Hematopoietic multipotent progenitor cell treated with erythropoietin and hydrocortisone succinate and interleukin-3 and kit ligand, for 17 days (in vitro differentiated cells): ENCODE measurements around the gene FBXO44.

ENCODE experiments used
- DNase-seq: peaks from one replicate; pipeline ENCODE4 v3.0.0-alpha.2; 2015; ENCODE audit warnings: low spot score

FBXO44 gene

DNA sequence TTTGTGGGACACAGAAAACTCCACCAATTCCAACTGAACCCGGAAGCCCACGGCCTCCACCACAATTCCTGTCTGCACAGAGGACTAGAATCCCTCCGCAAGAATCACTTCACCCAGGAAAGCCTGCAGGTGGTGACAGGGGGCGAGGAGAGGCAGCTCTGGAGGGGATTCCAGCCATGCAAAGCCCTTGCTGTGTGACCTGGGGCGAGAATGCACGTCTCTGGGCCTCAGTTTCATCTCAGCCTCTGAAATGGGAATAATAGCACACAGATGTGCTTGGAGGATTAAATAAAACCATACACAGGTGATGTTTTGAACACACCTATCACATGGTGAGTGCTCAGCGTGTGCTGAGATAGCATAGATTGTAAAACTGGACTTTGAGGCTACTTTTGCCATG is 14.6 kb upstream of the FBXO44 start:
- DNase-seq = no peak

DNA sequence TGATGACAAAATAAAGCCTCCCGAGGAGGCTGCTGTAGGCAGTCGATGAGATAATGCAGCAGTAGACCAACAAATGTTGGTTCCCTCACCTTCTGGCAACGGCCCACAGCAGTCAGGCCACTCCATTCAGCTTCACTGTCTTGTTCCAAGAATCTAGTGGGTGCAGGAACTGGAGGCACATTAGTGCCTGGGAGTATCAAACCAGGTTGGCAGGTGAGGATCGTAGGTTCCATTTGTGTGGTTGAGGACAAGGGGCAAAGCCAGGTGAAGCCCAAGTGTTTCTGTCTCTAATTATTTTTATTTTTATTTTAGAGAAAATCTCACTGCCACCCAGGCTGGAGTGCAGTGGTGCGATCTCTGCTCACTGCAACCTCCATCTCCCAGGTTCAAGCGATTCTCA is 13.7 kb upstream of the FBXO44 start:
- DNase-seq = no peak

DNA sequence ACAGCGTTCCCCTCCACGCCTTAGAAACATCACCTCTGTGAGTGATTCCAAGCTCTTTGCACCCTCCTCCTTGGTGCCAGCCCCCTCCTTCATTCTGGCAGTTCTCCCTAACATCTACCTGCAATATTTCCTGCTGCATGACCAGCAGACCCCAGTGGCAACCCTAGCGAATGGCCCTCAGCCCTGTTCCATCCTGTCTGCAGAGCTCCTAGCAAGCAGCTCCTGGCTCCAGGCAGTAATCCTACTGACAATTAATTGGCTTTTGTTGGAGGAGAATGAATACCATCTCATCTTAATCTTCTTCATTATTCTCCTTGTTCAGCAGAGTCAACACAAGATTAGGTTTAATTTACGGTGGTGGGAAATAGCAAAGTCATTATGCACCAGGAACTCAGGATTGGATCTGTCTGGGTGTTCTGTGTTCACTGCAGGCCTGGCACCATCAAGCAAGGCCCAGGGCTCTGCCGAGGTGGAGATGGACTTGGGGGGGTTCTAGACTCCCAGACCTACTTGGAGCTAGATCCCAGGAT is 12.8 kb upstream of the FBXO44 start:
- DNase-seq = no peak

DNA sequence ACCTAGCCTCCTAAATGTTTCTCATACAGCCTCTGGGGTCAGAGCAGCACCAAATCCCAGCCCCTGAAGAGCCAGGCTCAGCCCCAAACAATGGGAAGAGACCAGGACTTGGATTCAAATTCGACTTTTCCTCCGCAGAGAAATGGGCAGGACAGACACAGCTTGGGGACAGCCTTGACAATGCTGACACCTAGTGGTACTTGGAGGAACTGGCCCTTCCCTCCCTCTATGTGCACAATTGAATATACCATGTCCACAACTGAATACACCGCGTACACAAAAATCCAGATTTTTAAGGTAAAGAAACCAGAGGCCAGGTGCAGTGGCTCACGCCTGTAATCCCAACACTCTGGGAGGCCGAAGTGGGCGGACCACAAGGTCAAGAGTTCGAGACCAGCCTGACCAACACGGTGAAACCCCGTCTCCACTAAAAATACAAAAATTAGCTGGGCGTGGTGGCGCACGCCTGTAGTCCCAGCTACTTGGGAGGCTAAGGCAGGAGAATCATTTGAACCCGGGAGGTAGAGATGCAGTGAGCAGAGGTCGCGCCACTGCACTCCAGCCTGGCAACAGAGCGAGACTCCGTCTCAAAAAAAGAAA is 12.2 kb upstream of the FBXO44 start:
- peak; percentile 69 for DNase-seq

DNA sequence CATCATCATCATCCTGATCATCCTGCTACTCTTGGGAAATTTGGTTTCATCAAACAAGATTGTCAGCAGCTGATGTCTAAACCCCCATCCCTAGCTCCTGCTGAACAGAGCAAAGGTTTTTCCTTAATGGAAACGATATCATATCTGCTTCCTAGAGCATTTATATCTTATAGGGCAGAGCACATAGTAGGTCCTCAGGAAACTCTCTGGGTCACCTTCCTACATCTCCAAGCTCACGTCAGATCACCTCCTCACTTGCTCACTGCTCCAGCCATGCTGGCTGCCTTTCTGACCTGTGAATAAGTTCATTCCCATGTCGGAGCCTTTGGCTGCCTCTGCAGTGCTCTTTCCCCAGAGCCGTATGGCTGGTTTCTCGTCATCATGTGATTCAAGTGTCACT is 10.9 kb upstream of the FBXO44 start:
- no peak for DNase-seq

DNA sequence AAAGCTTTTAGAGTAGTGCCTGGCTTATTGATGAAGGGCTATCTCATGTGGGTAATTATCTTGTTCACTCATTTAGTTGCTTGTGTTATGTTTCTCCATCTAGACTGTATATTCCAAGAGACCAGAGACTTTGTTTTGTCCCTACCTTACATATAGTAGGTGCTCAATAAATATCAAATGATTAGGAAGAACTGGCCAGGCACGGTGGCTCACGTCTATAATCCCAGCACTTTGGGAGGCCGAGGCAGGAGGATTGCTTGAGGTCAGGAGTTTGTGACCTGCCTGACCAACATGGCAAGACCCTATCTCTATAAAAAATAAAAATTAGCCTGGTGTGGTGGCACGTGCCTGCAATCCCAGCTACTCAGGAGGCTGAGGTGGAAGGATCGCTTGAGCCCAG is 9.4 kb upstream of the FBXO44 start:
- DNase-seq = no peak

DNA sequence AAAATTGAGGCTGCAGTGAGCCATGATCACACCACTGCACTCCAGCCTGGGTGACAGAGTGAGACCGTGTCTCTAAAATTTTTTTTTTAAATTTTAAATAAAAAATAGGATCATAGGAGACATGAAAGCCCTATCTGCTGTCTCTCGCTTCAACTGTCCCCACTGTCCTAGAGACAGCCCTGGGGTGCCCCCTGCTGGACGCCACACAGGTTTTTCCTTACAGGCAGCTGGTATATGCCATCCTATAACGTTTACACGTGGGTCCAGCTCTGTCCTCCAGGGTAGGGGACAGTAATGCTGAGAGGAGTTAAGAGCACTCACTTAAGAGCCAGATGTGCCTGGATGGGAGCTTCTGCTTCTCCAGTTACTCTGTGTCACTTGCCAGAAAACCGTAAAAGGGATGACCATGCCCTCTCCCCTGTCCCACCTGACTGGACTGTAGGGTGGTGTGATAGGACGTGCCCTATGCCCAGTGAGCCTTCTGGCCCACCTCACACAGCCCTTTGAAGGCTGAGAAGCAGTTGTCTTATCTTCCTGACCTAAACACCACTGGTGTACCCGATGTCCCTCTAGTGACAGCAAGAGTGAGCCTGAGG is 8.9 kb upstream of the FBXO44 start:
- DNase-seq = peak; percentile 68

DNA sequence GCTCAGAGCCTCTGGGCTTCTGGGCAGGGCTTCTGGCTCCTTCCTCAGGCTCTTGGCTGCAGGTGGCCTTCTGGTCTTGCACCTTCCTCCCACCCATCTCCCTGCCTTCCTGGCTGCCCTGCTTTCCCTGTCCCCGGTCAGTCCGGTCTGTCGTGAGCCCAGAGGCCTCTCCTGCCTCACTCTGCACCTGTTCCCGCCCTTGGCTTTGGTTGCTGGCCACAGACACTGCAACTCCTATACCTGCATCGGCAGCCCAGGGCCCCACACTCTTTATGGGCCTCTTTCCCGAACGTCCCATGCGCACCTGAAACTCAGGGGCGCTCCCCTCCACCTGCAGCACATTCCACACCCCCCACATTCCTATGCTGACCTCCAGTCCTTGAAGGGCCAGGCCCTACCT is 8.4 kb upstream of the FBXO44 start:
- DNase-seq = no peak

DNA sequence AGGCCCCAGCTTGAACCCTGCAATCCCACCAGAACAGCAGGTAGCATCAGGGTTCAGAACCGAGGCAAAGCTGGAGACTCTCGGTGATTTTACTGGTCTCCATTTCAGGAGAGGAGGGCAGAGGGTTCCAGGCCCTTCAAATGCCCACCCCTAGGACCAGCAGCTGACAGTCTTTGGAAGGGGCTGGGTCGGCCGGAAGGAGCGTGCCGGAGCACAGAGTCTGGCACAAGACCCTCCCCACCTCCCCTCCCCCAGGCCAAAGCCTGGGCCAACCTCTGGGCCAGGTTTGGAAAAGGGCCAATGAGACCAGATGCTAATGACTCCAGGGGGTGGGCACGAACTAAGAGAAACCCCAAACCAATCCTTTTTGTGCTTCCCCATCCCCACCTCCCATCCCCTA is 7.3 kb upstream of the FBXO44 start:
- no peak for DNase-seq

DNA sequence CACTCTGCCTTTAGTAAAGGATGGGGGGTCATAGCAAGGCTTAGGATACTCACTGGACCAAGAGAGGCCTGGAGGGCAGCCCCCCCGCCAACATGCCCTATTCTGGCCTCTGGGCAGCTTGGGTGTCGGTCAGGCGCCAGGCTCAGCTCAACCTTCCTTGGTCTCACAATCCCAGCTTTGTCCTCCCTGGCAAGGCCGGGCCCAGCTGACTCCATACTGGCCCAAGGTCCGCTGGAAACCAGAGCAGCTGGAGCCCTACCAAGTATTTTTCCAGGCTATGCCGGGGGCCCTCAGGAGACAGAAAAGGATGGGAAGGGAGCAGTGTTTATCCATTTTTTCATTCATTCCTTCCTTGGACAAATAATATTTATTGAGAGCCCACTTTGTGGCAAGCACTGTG is 6.6 kb upstream of the FBXO44 start:
- no peak for DNase-seq

DNA sequence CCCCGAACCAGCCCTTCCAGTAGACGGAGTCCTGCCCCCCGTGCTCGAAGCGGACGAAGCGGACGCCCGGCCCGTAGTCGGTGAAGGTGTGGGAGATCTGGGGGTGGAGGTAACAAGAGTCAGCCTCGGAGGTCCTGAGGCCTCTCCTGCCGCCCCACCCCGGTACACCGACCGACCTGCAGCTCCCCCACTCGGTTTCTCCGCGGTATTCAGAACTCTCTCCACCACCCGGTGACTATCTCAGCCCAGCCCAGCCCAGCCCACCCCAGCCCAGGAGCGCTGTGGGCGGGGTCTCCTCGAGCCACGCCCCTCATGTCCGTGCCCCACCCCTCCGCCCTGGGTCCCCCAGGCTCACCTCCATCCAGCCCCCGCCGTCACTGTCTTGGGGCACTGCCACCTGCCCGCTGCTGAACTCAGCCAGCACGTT is 5.9 kb upstream of the FBXO44 start:
- peak; percentile 24 for DNase-seq

DNA sequence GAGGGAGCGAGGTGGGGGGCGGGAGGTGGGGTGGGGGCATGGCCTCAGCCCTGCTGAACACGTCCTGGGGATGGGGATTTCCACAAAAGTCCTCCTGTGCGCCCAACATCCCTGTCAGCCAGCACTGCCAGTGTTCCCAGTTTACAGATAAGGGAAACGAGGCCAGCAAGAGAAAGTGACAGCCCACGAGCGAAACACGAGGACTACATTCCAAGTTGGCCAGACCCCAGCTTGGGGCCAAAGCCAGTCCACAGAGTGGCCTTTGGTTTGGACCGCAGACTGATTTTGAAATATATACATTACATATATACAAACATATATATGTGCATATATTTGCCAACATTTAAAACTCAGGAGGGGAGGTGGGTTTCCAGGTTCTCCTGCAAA is 5.4 kb upstream of the FBXO44 start:
- DNase-seq = no peak

DNA sequence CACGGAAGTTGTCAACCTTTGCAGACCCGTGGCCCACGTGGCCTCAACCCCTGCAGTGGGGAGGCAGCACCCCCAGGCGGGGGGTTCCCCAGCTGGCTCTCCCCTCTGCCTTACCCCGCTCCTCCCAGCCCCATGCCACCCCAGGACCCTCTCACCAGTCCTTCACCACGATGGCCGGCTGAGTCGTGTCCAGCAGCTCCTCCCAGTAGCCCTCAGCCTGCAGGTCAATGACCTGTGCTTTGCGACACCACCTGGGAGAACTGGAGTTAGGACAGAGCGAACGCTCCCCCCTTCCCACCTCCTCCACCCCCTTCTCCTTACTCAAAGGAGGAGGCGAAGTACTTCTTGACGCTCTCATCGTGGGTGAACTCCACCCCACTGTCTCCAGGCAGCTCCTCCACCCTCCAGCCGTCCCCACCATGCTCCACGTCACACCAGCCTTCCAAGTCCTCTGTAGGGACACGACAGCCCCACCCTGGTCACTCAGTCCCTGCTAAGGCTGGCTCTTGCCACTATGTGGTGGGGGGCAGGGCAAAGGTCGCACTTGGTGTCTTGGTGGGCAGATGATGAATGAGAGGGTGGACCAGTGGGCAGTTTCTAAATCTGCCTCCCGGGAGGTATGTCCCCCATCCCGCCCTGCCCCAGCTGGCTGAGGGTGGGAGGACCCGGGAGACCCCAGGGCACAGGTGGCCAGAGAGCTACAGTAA is 4.9 kb upstream of the FBXO44 start:
- no peak for DNase-seq

DNA sequence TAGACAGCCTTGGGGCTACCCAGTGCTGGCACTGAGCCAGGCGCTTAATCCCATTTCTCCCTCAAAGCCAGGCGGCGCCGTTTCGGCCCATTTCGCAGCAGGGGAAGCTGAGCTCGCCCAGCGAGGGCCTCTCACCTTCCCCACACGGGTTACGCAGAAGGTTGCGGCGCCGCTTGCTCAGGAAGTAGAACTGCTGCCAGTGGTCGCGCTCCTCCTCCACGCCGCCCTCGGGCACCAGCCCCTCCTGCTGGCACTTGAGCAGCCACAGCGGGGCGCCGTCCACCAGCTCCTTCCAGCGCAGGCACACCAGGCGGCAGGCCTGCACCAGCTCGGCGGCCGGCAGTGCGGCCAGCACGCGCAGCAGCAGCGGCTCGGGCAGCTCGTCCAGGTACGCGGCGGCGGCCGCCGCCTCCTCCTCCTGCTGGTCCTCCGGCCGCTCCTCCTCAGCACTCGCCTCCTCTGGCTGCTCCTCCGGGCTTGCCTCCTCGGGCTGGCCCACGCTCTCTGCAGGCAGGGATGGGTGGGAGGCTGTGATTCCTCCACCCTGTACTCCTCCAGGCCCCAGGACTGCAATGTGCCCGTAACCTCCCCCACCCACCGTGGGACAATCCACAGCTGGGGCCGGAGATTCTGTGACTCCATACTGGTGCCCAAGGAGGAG is 4.2 kb upstream of the FBXO44 start:
- DNase-seq = peak; percentile 25

DNA sequence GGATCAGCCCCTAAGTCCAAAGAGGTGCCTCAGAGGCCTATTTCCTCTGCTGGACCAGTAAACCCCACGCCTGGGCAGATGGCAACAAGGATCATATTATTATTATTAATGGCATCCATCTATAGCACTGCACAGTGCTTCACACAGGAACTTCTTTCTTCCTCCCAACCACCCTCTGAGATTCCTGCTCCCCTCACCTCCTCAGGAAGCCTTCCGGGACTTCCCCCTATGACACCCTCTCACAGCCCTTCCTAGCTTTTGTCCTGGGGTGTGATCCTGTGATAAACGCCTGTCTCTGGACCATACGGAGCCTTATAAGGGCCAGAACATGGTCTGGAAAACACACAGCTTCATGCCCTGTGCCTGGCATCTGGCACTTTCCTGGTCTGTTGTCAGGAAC is 3.7 kb upstream of the FBXO44 start:
- DNase-seq = no peak

DNA sequence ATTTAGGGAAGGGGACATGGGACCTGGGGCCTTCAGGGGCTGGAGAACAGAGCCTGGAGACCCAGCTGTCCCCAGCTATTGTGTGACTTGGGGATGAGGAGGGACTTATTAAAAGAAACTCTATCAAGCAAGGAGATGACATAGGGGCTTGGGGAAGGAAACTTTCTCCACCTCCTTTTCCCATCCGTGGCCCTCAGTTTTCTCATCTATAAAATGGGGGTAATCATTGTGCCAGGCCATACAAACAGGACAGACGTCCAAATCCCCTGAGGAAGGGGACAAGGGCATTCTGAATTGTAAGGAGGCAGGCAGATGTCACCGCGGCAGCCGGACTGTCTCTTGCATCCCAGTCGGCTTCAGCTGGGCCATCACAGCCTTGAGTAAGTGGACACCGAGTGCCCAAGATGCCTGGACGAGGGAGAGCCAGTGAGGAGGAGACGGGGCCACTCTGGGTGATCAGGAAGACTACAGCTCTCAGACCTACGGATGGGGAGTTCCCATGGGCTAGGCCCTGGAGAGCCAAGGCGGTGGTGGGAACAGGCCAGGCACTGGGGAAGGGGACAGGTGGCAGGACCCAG is 2.4 kb upstream of the FBXO44 start:
- DNase-seq = no peak

DNA sequence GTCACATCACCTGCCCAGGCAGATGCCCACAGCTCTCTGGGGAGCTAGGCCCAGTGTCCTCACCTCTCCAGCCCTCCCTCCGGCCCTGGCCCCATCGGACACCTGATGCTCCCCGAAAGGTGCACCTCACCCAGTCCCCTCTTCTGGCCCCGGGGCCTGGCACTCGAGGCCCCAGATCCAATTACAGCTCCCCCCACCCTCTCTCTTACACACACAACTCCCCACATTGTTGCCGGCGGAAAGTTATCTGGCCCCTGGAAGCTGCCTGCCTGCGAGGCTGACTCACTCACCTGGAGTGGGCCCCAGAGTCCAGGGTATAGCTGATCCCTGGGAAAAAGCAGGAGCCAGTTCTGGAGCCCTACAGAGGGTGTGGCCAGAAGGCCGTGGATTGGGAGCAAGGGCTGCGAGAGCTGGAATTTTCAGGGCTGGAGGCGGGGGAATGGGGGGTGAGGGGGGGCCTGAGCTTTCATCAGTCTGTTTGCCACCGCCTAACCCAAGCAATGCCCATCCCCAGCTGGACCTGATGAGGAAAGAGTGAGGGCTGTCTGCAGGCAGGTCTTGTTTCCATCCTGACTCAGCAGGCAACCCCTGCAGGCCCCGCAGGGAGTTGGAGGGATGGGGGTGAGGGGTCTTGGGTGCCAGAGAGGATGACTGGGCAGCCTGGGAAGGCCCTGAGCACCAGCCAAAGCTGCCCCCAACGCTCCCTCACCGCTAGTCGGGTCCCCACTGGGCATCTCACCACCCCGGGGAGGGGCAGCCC is 1.4 kb upstream of the FBXO44 start:
- no peak for DNase-seq

DNA sequence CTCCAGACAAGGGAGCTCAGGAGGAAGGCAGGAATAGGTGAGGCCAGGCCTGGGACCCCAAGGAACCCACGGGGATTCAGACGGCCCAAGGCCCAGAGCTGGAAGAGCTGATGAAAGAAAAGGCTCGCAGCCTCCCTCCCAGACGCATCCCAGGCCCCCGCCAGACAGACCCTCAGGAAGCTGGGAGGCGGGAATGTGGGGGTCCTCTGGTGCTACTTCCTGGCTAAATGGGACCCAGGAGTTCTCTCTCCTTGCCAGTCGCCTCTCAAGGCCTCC is 878 bp upstream of the FBXO44 start:
- DNase-seq = no peak

DNA sequence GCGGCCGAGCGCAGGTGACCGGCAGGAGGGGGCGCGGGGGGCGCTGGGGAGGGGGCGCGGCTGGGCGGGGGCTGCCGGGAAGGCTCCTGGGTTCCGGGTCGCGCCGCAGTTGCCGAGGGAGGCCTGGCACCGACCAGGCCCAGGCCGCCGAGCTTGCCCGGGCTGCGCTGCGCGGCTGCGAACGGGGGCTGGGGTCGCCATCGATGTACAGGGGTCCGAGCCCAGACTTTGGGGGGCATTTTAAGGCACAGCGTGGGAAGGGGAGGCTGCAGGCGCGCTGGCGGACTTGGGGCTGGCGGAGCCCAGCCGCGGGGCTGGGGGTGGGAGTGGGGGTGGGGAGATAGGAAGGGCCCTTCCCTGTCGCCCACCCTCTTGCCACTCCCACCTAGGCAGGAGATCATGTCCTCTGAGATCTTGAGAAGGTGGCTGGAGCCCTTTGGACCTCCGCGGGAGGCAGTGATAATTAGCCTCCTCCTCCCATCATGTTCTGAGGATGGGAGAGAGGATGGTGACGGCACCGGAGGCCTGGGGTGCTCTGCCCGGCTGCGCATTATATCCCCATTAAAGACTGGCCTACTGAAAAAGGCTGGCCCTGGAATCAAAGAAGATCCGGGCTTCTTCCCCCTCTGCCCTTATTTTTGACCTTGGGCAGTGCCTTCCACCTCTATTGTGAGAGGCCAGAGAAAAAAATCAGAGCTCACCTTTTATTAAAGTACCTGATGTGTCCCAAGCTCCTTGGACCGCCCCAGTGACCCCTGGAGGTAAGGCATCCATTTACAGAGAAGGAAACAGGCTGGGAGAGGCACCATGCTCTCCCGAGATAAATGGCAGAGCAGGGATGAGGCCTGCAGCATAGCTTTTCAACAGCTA is 497 bp downstream of the FBXO44 start:
- DNase-seq = no peak

DNA sequence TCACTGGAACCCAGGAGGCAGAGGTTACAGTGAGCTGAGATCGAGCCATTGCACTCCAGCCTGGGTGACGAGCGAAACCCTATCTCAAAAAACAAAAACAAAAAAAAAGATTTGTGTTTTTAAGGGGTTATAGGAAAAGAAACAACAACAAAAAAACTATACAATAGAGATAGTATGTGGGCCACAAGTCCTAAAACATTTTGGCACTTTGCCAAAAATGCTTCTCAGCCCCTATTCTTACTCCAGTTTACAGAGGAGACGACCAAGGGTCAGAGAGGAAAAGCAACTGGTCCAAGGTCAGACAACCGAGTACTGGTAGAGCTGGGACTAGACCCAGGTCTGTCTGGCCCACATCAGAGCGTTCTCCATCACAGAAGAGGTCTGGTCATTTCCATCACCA is 3.0 kb downstream of the FBXO44 start:
- DNase-seq = no peak

DNA sequence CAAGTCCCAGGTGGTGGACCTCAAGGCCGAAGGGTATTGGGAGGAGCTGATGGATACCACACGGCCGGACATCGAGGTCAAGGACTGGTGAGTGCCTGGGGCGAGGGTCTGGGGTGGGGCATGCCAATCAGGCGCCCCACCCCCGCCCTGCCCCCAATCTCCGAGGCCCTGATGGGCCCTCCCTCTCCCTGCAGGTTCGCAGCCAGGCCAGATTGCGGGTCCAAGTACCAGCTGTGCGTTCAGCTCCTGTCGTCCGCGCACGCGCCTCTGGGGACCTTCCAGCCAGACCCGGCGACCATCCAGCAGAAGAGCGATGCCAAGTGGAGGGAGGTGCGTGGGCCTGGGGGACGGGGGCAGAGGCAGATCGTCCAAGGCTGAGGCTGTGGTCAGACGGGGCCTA is 3.9 kb downstream of the FBXO44 start:
- DNase-seq = no peak
